Measurements from ENCODE around the gene SENP5. TPM values are rescaled to one million over a fixed set of nuclear protein-coding genes. Genes with fewer than 3 reads are reported as not detected.

The SENP5 gene
- total and polyA plus RNA-seq, 9 of the 15 experiments (the other 6 are each of a cell fraction or from before 2014, with no cell fraction given), result 18.3 to 59.7 (median 35.8) TPM

- TF ChIP-seq ZBTB40 (IDR thresholded peaks at IDR 0.05) (no peak), ZBTB40 (CRISPR knock-in tag; IDR thresholded peaks at IDR 0.05) (no peak), TRIM24 (IDR thresholded peaks at IDR 0.05) (no peak), CBX8 (IDR thresholded peaks at IDR 0.05; ENCODE audit: borderline replicate concordance, extremely low read depth, low read depth, low read length, poor library complexity, severe bottlenecking) (no peak), ZFP30 (CRISPR knock-in tag; IDR thresholded peaks at IDR 0.05; ENCODE audit: borderline replicate concordance) (no peak), HIVEP1 (CRISPR knock-in tag; IDR thresholded peaks at IDR 0.05) (no peak), CHAMP1 (IDR thresholded peaks at IDR 0.05) (no peak), ZNF512 (tag; IDR thresholded peaks at IDR 0.05) (0 out of 2 replicates have a peak, but pooled peaks have one; percentile 9), TEAD1 (CRISPR knock-in tag; IDR thresholded peaks at IDR 0.05) (no peak), TBP (optimal IDR thresholded peaks at IDR 0.05; ENCODE audit: low read depth, low read length) (no peak), ZNF398 (CRISPR knock-in tag; IDR thresholded peaks at IDR 0.05) (no peak), NCOR1 (IDR thresholded peaks at IDR 0.05) (no peak)
These were observed 24.1 kb upstream of the SENP5 start (continued) for GRCh38 chr3:196843435-196844110.

Data from K562 (cell line).